Lower leg skin (tissue), 4 donors: Measurements from ENCODE around the gene AKAP5. TPM values are rescaled to one million over a fixed set of nuclear protein-coding genes. Genes with fewer than 3 reads are reported as not detected.

ENCODE experiments used
- DNase-seq, 2 donors: peaks; one replicate each; pipeline ENCODE4 v3.0.0-alpha.2; 2019; ENCODE audit warnings: low spot score in 2 of 2
- H3K4me3 ChIP-seq: fragments of 200-600 bp; sonication (generic); 2 replicates; pipeline ENCODE4 v1.5.1; 2017; ENCODE audit warnings: mild to moderate bottlenecking, low read depth; ENCODE audit not compliant: poor library complexity, severe bottlenecking
- POLR2A ChIP-seq, 2 donors: fragments of 450-650 bp; IDR thresholded peaks; one replicate each; pipeline ENCODE4 v1.6.1; 2016 to 2017; ENCODE audit warnings: antibody characterized with exemption in 2 of 2, mild to moderate bottlenecking in 1 of 2, moderate library complexity in 1 of 2
- WGBS, 2 donors: methylation state at CpG; one replicate each; pipeline ENCODE4 v1.1.5; 2018; 5-methylcytosine and 5-hydroxymethylcytosine counted together
- intact Hi-C: fragments of 100-400 bp; cut with DNase I; formaldehyde crosslinking; loops from one replicate; pipeline ENCODE4 v1.15.0; 2023; ENCODE audit warnings: low total_unique reads
- total RNA-seq, 4 donors: library from RNA; depleted of rRNA; stranded (reverse); fragments of >200 nt; gene quantifications; one replicate each; pipeline ENCODE4 v1.1.0, GENCODE V29; 2016
- TF ChIP-seq, protein P1 (sequence below), 3 donors: fragments of 450-650 bp; IDR thresholded peaks; one replicate each; pipeline ENCODE4 v1.5.1; 2016; ENCODE audit warnings: antibody characterized with exemption in 3 of 3, mild to moderate bottlenecking in 3 of 3, moderate library complexity in 2 of 3

Gene AKAP5
- total RNA-seq, 4 donors from 2014 or later = 0.17 to 0.29 (median 0.21) TPM; not detected in 1

DNA sequence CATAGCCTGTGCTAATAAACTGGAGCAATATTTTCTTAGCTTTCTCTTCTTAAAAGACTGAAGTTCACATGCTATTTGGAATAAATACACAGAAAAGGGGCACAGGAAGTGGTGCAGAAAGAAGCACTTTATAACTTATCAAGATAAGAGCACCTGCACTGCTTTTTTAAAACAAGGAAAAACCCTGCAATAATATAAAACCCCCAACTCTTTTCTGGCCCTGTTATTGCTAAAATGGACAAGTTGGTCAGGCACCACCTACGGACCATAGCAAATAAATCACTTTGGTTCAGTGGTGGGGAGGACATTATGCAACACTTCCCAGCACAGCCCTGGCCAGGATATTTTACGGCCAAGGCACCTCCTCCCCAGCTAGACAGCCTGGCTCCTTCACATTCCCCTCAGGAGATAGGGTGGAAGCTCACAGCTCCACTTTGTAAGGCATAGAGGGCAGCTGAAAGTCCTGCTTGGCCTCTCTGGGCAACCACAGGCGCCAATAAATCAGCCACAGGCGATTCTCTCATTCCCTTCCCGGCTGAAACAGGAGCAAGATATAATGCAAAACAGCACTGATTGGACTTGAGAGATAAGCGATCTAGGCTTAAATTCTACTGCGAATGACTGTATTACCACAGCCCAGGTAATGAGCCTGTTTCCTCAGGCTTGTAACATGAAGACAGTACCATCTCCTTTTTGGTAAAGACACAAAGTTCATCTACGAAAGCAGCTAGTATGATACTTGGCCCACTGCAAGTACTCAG lies 36.3 kb downstream of the AKAP5 start:
- intact Hi-C loops = no loop called here
- WGBS, 2 donors = 19 to 24% methylated on average over 8 of the region's 8 CpGs
- DNase-seq = peak; percentile 52 to 91
- no peak overlapping the region for H3K4me3 ChIP-seq
- no peak for TF ChIP-seq POLR2A (IDR thresholded peaks at IDR 0.05)
- TF ChIP-seq, protein P1, sequence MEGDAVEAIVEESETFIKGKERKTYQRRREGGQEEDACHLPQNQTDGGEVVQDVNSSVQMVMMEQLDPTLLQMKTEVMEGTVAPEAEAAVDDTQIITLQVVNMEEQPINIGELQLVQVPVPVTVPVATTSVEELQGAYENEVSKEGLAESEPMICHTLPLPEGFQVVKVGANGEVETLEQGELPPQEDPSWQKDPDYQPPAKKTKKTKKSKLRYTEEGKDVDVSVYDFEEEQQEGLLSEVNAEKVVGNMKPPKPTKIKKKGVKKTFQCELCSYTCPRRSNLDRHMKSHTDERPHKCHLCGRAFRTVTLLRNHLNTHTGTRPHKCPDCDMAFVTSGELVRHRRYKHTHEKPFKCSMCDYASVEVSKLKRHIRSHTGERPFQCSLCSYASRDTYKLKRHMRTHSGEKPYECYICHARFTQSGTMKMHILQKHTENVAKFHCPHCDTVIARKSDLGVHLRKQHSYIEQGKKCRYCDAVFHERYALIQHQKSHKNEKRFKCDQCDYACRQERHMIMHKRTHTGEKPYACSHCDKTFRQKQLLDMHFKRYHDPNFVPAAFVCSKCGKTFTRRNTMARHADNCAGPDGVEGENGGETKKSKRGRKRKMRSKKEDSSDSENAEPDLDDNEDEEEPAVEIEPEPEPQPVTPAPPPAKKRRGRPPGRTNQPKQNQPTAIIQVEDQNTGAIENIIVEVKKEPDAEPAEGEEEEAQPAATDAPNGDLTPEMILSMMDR (IDR thresholded peaks at IDR 0.05) = no peak

DNA sequence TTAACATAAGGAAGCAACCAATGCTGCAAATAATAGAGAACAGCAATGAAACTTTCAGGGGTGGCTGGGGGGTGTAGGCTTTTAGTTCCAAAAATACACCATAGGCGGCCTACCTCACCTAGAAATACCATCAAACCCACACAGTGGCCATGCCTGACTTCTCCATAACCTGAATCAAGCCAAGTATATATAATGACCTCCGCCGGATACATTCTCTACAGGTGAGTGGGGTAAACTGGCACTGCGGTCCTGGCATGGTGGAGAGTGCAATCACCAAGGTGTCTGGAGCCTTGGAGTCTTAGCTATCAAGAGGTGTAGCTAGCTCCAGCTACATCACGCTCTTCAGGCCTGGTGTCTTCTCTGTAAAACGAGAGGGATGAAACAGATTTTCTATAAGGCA lies 37.2 kb downstream of the AKAP5 start:
- DNase-seq = peak in 1 of 2 donors; percentile 22
- no peak for TF ChIP-seq POLR2A (IDR thresholded peaks at IDR 0.05)
- TF ChIP-seq, protein P1 (IDR thresholded peaks at IDR 0.05) = no peak
- intact Hi-C loops = no loop called here
- 33 to 36% methylated on average over 6 of the region's 6 CpGs for WGBS, 2 donors
- no peak overlapping the region for H3K4me3 ChIP-seq

DNA sequence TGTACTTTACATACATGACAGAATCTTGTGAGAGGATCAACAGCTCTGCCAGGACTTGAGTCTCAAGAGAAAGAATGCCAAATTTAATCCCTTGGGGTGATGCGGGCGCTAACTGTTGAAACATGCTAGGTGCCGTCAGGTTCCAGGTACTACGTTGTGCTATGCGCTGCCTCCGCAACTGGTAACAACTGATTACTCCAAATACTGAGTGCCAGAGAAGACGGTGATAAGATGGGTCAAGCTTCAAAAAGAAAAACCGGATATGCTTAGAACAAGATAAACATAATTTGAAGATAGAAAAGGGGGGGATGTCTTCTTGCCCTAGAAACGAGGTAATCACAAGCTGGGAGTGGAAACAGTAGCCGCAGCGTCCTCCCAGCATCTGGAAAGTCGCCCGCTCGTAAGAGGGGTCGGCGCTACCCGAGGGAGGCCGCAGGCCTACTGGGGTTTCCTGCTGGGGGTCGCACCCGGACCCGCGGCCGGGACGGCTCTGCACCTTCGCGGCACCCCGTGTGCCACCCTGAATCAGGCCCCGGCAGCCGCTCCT lies 37.7 kb downstream of the AKAP5 start:
- intact Hi-C loops = no loop called here
- 0 to 2% methylated on average over 23 to 29 of the region's 29 CpGs for WGBS, 2 donors

DNA sequence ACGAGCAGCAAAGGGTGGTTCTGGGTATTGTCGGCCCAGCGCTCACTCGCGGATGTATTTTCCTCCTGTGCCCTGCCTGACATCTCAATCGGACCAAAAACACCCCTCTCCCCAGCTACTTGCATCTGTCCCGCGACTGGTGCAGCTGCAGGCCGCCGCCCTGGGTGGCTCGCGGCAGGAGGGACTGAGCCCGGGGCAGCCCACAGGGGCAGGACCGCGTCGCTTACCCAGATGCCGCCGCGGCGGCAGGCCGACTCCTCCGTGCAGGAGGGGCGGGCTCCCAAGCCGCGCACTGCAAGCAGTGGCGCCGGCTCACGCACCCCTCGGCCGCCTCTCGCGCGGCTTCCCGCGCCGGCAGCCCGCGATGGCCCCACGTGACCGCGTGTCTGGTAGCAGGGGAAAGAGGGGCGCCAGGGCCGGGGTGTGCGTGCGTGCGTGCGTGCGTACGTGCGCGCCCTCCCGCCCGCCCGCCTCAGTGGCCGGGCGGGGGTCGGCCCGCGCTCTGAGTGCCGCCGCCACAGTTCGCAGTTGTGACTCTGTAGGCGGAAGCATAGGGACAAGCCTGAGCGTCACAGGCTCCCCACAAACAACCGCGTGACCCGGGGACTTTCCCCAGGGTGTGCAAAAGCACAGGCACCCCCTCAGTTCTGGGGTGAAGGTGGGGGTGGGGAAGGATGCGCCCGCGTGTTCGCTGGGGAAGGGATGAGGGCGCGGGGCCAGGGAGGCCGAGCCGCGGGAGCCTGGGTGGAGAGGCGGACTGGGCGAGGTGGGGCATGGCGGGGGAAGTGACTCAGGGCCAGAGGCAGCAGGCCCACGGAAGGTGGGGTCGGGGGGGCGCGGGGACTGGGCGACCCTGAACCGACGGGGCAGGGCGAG lies 38.4 kb downstream of the AKAP5 start, which contains the start of gene ZBTB25:
TSS of gene ZBTB25 (minus strand) at position 405 of the 876 bp plus-strand sequence. CDS start 13,305 bp downstream, outside the sequence.
- 0 to 1% methylated on average over 41 of the region's 87 CpGs for WGBS, 2 donors
- peak in 1 of 2 donors; percentile 35 for TF ChIP-seq POLR2A (IDR thresholded peaks at IDR 0.05)
- TF ChIP-seq, protein P1 (IDR thresholded peaks at IDR 0.05) = no peak
- peak; percentile 87 to 97 for DNase-seq
- peak within 1 kb of the TSS; percentile 97 for H3K4me3 ChIP-seq
- intact Hi-C loops = no loop called here

More for the DNA sequence above, 37.7 kb downstream of the AKAP5 start:
- TF ChIP-seq, protein P1 (IDR thresholded peaks at IDR 0.05) = no peak
- no peak for TF ChIP-seq POLR2A (IDR thresholded peaks at IDR 0.05)
- DNase-seq = peak; percentile 63 to 89
- peak overlapping the region; percentile 97 for H3K4me3 ChIP-seq

DNA sequence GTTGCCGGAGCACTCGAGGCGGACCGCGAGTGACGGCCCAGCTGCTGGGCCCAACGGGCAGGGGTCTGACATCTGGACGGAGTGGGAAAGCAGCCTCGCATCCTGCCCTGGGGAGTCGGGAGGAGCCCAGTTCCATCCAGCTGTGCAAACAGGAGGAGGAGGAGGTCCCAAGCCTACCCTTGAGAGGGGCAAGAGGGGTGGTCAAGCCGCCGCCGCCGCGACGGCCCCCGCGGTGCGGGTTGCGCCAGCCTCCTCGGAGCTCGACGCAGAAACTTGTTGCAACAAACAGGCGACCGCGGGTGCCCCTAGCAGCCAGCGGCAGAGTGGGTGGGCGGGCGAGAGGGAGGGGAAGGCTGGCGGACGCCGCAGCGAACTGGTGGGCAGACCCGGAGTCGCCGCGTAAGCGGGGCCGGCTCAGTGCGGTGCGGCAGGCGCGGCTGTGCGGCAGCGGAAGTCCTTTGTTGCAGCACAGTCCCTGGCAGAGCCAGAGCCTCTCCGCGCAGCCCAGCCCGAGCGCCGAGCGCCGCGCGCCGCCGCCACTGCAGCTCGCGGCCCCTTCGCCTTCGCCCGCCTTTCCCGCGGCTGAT lies 39.1 kb downstream of the AKAP5 start, which contains the start of gene ZBTB1:
TSS of gene ZBTB1 (plus strand) at position 461 of the 587 bp plus-strand sequence. CDS start 16,735 bp downstream, outside the sequence.
- TF ChIP-seq, protein P1 (IDR thresholded peaks at IDR 0.05) = no peak
- no peak for TF ChIP-seq POLR2A (IDR thresholded peaks at IDR 0.05)
- DNase-seq = peak; percentile 73 to 97
- H3K4me3 ChIP-seq = peak within 1 kb of the TSS; percentile 97
- WGBS, 2 donors = 0% methylated on average over 16 to 53 of the region's 63 CpGs
- intact Hi-C loops = no loop called here
